ENCODE data around the gene ALX4.

The ALX4 gene

DNA sequence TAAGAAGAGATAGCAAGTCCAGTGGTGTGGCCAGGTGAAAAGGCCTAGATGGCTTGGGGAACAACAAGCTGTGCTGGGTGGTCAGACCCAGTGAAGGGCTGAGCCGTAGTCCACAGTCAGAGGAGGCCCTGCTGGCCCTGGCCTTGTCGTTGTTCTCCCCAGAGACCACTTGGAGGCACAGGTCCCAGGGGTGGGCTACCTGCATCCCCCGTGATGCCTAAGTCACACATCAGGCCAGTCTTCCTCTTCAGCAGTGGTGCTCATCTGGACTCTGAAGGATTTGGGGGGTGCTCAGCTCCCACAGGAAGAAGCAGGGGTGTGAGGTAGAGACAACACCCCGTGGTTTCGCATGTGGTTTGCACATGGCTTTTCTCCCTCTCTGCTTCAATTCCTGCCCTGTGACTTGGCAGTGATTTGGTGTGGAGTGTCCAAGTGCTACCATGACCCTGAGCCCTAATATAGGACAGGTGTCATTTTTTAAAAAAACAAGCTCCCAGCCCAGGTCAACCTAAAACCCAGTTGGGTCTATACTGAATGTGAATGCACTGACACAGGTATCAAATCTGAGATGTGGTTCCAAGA is 51.0 kb downstream of the ALX4 start:
- no peak for DNase-seq (ENCODE audit: insufficient read length, low spot score)
- FAIRE-seq: no peak
- TF ChIP-seq, protein P1, sequence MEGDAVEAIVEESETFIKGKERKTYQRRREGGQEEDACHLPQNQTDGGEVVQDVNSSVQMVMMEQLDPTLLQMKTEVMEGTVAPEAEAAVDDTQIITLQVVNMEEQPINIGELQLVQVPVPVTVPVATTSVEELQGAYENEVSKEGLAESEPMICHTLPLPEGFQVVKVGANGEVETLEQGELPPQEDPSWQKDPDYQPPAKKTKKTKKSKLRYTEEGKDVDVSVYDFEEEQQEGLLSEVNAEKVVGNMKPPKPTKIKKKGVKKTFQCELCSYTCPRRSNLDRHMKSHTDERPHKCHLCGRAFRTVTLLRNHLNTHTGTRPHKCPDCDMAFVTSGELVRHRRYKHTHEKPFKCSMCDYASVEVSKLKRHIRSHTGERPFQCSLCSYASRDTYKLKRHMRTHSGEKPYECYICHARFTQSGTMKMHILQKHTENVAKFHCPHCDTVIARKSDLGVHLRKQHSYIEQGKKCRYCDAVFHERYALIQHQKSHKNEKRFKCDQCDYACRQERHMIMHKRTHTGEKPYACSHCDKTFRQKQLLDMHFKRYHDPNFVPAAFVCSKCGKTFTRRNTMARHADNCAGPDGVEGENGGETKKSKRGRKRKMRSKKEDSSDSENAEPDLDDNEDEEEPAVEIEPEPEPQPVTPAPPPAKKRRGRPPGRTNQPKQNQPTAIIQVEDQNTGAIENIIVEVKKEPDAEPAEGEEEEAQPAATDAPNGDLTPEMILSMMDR (IDR thresholded peaks at IDR 0.05; ENCODE audit: insufficient read depth, missing control alignments): no peak

DNA sequence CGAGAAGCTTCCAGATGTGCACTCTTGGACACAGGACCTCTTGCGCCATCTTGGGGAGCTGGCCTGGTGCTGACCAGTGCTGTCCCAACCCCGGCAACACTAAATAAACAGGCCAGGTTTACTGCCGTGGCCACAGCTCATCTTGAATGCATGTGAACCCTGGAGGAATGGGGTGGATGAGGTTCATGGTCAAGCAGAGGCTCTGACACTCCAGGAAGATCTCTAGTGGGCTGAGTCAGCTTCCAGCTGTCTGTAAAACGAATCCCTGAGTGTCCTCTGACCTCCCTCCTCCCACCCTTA is 51.8 kb downstream of the ALX4 start:
- FAIRE-seq (no peak), DNase-seq (ENCODE audit: insufficient read length, low spot score) (no peak)
- TF ChIP-seq, protein P1 (IDR thresholded peaks at IDR 0.05; ENCODE audit: insufficient read depth, missing control alignments): no peak

DNA sequence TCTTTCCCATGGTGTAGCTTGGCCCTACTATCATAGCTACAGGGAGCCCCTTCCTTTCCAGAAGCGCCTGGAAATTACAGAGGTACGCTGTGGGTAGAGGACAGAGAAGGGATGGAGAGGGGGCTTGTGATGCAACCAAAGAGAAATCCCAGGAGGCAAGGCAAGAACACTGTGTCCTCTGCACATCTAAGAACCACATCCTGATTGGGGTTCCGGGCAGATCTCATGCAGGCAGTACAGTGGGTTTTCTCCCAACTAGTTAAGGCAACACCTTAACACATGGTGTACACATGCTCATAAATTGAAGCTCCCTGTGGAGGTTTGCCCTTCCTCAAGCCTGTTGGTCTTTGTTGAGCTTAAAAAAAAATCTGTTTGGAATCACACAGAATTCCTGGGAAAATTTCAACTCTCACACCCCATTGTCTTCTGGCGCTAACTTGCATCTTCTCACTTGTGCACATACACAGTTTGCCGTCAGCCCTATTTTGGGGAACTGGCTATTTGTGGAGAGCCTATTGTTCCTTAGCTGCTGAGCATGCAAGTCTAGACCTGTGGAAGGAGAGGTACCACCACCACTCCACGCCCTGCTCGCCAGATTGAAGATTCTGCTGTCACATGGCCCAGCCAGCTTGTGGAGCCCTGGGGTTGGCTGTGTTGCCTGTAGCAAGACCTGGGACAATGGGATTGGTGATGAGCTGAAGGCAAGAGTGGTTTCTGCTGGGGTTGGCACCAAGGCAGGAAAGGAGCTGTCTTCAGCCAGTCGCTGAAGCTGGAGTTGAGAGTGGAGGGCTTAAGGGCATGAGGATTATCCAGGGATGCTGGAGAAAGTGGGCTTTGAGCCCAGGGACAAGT is 52.4 kb downstream of the ALX4 start:
- FAIRE-seq (no peak), DNase-seq (ENCODE audit: insufficient read length, low spot score) (no peak)
- TF ChIP-seq, protein P1 (IDR thresholded peaks at IDR 0.05; ENCODE audit: insufficient read depth, missing control alignments): no peak

DNA sequence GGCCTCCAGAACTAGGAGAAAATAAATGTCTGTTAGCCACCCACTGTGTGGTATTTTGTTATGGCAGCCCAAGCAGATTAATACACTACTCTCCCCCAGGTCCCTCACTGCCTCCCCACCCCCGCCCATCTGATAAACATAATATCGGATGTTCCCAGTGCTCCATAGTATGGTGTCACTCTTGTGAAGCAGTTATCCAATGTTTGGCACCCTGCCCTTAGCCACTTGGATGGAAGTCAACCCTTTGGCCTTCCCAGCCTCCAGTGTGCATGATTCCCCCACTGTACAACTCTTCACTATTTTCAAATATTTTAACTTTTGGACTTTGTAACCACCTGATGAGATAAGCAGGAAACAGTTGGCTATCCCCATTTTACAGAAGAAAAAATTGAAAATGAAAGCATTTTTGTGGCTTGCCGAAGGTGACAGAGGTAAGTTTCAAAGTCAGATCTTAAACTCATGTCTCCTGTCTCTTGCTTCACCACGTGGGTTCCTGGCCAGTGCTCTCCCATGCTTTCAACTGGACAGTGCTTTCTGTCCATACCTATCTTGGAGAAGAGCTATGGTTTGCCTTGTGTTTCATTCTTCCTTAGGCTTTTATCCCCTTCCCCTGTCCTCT is 53.2 kb downstream of the ALX4 start:
- FAIRE-seq (no peak), DNase-seq (ENCODE audit: insufficient read length, low spot score) (no peak)
- TF ChIP-seq, protein P1 (IDR thresholded peaks at IDR 0.05; ENCODE audit: insufficient read depth, missing control alignments): no peak

DNA sequence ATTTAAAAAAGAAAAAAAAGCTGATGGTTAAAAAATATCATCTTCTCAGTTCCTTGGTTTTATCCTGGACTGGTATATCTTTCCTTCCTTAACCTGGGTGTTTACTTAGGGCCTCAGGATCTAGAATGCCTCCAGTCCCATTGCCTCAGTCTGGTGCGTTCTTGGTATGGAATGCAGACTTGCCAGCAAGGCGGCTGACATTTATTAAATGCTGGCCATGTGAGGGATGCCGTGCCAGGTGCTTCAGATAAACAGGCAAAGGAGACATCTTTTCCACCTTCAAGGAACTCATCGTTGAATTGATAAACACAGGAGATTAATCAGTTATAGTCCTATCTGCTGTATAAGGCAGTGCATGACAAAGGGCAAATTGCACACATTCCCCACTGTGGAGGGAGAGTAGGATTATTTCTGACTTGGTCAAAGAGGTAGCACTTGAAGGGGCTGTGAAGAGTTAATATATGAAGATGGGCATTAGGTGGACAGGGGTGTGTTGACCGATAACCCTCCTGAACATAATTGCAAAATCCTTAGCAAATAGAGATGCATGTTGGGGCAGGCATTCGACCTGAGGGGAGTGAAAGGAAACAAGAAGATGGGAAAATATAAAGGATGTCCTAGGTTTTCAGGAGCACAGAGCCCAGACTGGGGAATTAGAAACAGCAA is 54.4 kb downstream of the ALX4 start:
- TF ChIP-seq, protein P1 (IDR thresholded peaks at IDR 0.05; ENCODE audit: insufficient read depth, missing control alignments): no peak
- DNase-seq (ENCODE audit: insufficient read length, low spot score): no peak
- no peak for FAIRE-seq

DNA sequence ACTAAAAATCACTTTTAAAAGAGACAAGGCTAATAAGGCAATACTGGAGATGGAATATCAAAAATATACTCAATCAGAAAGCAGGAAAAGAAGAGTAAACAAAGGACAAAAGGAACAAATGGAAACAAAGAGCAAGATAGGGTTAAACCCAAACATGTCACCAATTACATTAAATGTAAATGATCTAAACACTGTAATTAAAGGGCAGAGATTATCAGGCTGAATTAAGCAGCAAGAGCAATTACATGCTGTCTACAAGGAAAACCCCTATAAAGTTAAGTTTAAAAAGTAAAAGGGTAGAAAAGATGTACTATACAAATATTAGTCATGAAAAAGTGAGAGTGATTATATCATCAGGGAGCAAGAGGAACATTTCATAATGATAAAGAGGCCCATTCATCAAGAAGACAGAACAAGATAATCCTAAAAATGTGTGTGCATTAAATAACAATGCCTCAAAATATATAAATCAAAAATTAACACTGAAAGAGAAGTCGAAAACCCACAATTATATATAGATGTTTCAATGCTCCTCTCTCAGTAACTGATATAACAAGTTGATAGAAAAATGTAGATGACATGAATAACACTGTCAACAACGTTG is 56.8 kb downstream of the ALX4 start:
- TF ChIP-seq, protein P1 (IDR thresholded peaks at IDR 0.05; ENCODE audit: insufficient read depth, missing control alignments): no peak
- DNase-seq (ENCODE audit: insufficient read length, low spot score): no peak
- FAIRE-seq: no peak

Data from D721Med (cell line).